HG02623 (cell line): ENCODE results near the gene CDH3.

Experiments used
- ATAC-seq: cut with Tn5 transposase; IDR thresholded peaks from one replicate; pipeline ENCODE4 v1.9.1; 2021; ENCODE audit warnings: moderate library complexity; ENCODE audit not compliant: unreplicated experiment

CDH3 gene

DNA sequence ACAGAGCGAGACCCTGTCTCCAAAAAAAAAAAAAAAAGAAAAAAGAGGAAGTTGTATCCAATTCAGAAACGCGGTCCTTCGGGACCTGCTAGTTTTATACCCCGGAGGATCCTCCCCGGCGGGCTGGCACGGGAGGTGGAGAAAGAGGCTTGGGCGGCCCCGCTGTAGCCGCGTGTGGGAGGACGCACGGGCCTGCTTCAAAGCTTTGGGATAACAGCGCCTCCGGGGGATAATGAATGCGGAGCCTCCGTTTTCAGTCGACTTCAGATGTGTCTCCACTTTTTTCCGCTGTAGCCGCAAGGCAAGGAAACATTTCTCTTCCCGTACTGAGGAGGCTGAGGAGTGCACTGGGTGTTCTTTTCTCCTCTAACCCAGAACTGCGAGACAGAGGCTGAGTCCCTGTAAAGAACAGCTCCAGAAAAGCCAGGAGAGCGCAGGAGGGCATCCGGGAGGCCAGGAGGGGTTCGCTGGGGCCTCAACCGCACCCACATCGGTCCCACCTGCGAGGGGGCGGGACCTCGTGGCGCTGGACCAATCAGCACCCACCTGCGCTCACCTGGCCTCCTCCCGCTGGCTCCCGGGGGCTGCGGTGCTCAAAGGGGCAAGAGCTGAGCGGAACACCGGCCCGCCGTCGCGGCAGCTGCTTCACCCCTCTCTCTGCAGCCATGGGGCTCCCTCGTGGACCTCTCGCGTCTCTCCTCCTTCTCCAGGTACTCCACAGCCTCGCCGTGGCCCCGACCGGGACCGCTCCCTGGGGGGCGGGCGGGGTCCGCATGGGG lies at the start of gene CDH3:
Gene CDH3, plus strand, starts transcription at position 596 of the 779 bp plus-strand sequence. Its CDS starts 70 bp downstream, at position 666.
- no peak for ATAC-seq

DNA sequence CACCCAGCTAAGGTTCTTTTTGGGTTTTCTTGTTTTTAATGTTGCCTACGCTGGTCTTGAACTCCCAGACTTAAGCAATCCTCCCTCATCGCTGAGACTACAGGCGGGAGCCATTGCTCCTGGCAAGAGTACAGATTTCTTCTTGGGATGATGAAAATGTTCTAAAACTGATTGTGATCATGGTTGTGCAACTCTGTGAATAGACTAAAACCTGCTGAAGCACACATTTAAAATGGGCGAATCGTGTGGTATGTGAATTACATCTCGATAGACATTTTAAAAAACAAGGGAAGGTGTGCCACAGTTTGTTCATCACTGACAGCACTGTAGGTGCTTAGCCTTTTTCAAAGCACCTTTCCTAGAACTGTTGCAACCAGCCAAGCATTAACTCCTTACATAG lies 48.8 kb upstream of the CDH3 start:
- no peak for ATAC-seq

DNA sequence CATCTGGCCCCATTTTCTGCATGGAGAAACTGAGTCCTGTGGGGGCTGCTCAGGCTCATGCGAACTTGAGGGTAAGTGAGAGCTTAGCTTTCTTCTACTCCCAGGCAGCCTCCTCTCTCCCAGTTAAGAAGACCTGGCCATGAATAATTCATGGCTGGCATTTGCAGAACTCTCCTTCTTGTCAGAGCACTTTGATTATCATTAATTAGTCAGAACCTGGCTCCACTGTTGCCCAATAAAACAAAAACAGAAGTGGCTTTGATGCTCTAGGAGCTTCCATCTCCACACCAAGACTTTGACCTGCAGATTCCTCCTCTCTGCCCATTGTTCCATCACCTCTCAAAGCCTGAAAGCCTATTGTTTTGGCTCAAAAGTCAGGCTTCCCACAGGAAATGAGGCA lies 45.5 kb upstream of the CDH3 start:
- ATAC-seq: no peak

DNA sequence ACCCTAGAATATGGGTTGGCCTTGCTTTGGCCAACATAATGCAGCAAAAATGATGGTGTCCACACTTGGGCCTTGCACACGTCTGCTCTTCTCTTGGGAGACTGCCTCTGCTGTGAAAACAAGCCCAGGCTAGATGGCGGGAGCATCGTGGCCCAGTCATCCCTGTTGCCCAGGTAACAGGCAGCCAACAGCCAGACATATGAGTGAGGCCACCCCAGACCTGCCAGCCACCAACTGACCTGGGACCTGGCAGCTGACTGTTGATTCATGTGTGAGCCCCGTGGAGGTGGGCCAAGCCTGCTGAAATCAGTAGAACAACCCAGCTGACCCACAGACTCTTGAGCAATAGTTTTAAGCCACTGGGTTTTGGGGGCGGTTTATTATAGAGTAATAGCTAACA lies 39.4 kb upstream of the CDH3 start:
- ATAC-seq: no peak

DNA sequence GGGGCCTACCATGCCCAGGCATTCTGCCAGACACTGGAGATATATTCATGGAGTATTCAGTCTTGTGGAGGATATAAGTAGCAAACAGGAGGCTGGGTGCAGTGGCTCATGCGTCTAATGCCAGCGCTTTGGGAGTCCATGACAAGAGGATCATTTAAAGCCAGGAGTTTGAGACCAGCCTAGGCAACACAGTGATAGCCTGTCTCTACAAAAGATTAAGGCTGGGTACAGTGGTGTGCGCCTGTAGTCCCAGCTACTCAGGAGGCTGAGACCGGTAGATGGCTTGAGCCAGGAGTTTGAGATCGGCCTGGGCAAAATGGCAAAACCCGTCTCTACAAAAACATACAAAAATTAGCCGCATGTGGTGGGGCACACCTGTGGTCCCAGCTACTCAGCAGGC lies 37.7 kb upstream of the CDH3 start:
- ATAC-seq: no peak

DNA sequence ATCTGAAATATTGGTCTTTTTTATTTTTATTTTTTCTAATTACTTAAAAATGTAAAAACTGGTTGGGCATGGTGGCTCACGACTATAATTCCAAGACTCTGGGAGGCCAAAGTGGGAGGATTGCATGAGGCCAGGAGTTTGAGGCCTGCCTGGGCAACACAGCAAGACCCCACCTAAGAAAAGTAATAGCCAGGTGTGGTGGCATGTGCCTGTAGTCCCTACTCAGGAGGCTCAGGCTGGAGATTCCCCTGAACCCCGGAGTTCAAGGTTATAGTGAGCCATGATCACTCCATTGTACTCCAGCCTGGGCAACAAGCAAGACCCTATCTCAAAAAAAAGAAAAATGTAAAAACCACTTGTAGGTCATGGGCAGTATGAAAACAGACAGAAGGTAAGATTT lies 36.8 kb upstream of the CDH3 start:
- ATAC-seq: no peak

DNA sequence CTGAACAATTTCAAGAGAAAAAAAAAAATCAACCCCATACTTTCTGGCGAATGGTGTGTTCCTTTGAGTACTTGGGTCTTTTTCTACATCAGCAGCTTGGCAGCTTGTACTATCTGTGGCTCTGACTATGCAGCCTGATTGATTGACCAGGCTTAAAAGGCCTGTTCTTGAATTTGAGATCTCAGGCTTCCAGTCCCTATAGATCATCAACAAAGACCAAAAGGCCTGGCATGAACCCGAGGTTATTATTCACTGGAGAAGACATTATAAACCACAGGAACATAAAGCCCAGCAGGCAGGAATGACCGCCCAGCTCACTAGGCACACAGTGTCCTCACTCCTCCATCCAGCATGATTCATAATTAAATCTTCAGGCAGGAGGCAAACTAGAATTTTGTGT lies 32.1 kb upstream of the CDH3 start:
- no peak for ATAC-seq

DNA sequence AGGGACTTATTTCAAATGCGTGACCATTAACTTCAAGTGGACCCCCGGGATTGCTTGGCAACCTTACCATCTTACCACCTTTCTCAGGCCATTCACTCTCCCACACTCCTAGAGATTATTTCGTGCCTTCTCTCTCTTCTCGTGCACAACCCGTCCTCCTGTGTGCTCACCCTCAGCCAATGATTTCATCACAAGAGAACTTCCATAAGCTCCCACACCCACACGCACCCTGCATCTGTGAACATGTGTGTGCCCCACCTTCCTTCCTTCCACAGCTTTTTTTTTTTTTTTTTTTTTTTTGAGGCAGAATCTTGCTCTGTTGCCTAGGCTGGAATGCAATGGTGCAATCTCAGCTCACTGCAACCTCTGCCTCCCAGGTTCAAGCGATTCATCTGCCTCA lies 27.4 kb upstream of the CDH3 start:
- ATAC-seq: no peak

DNA sequence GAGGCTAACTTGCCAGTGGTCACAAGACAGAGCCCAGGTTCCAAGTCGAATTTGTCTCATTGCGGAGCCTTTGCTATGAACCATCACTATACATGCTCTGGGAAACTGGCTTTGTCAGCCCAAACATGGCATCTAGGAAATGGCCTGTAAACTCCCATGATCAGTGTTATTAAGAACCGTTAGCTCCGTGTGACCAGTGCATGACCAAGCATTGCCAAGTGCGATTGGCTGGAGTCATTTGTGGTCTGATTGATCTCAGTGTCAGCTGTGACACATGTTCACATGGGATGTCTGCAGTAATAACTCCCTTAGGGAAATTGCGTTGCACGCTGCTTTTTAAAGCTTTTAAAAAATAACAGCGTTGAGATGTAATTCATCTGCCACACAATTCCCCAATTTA lies 18.6 kb upstream of the CDH3 start:
- no peak for ATAC-seq

DNA sequence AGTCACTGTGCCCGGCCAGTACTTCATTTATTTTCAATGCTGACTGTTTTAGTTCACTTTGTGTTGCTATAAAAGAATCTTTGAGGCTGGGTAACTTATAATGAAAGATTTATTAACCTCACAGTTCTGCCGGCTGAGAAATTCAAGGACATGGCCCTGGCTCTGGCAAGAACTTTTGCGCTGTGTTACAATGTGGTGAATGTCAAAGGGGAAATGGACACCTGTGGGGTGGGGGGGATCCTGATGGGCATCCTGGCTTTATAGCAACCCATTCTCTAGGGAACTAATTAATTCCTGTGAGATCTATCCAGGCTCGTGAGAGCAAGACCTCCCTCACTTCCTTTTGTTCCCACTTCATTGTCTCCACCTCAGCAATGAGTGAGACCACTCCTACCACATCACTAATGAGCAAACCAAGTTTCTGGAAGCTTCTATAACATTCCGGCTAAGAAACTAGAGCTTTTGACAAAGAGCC lies 17.1 kb upstream of the CDH3 start:
- ATAC-seq: no peak

DNA sequence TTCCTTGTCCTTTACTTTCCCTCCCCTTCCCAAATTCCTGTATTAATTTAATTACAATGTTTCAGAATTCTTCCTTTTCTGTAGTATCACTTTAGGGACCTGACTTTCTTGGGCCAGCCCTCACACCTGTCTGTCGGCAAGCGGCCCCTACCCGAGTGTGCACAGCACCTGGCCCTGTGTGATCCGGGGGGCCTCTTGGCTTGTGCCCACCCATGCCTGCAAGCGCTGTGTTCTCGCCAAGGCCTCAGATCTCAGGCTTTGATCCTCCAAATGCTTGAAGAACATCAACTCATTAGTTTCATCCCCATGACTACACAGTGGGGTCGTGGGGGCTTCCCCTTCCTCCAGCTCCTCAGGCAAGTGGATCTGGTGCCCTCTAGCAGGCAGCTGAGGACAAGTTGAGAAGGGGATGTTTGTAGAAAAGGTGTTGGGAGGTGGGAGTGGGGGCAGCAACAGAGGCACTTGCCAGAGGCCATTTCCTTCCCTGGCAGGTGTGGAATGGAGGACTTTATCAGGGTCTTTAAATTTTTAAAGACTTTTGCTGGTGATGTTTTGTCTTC lies 15.7 kb upstream of the CDH3 start:
- ATAC-seq: no peak

DNA sequence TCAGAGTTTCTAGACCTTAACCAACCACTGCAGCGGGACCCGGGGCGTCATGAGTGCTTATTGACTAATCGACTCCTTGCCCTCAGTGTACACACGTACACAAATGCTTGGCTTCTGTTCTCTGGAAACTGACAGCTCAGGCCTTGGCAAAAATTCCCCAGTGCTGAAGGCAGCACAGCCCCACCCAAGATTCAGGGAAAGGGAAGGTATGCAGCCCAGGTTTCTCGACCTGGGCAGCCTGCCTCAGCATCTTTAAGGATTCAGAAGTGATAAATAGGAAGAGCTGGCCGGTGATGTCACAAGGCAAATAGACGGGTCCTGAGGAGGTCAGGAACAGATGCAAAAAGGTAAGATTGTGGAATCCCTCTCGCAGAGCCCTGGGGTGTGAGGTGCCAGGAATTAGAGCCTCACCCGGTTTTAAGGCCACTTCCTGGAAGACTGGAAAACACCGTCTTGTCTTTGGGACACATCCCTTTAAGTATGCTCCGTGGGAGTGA lies 9.0 kb upstream of the CDH3 start:
- no peak for ATAC-seq

DNA sequence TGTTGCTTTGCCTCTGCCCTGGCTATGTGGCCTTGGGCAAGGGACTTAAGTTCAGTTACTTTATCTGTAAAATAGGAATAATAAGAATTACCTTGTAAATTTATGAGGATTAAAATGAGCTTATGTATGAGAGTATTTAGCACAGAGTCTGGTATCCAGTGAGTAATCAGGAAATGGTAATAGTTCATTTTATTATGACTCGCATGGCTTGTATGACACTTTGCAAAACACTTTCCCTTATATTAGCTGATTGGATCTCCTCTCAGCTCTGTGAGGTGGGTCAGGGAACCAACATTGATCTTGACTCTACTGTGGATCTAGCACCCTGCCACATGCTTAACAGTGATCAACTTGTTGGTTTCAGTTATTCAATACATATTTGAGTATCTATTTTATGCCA lies 8.3 kb upstream of the CDH3 start:
- ATAC-seq: no peak

DNA sequence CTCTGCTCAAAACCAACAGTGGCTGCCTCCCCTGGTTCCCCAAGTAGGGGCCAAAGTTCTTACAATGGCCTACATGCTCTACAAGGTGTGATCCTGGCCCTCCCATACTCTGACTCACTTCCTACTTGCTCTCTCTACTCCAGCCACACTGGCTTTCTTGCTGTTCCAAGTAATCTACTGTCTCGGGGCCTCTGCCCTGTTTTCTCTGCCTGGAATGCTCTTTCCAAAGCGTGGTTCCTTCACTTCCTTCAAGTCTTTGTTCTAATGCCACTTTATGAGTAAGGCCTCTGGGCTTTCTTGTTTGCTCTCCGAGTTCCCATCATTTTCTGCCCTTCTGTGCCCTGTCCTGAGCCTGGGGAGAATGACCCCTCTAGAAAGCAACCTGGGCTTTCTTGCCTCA lies 4.1 kb upstream of the CDH3 start:
- no peak for ATAC-seq

DNA sequence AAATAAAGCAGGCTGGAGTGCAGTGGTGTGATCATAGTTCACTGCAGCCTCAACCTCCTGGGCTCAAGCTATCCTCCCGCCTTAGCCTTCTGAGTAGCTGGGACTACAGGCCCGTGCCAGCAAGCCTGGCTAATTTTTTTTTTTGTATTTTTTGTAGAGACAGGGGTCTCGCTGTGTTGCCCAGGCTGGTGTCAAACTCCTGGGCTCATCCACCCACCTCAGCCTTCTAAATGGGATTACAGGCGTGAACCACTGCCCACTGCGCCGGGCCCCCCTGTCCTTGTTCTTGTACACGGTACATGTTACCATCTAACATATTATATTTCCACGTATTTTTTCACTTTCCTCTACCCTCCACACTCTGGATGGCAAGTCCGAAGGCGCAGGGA lies 3.1 kb upstream of the CDH3 start:
- no peak for ATAC-seq

DNA sequence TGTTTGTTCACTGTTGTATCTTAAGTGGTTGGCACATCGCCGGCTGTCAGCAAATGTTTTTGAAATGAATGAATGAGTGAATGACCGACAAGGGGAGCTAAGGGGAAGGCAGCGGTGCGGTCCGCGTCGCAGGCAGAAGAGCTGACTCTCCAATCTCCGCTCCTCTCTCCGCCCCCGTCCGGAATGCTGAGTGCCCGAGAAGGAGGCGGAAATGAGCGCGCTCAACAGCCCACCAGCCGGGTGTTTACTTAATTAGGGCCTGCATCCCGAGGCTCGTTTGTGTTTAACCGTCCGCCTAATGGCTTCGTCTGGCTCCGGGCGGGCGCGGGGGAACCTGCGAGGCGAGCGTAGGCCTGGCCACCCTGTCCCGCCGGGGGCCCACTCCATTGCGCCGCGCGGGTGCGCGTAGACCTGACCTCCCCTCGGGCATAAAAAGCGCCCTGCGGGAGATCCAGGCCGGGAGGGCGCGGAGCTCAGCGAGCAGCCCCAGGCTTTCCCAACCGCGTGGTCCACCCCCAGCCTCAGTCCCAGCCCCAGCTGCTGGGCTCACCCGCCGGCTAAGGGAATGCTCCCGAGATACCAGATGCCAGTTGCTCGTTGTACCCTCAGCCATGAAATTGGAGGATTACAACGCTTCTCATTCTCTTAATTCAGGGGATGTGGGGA lies 2.5 kb upstream of the CDH3 start:
- ATAC-seq: no peak

DNA sequence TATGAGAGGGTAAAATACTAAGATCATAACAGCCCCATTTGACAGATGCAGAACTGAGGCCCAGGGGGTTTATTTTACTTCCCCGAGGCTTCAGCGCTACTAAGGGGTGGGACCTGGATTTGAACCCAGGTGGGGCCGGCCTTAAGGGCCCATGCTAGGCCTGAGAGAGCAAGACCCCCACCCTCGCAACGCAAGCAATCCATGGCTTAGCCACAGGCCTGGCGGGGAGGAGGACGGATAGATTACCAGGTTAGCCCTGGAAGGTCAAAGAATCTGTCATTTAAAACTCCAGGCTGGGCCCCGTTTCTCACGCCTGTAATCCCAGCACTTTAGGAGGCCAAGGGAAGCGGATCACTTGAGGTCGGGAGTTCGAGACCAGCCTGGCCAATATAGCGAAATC lies 1.9 kb upstream of the CDH3 start:
- no peak for ATAC-seq

DNA sequence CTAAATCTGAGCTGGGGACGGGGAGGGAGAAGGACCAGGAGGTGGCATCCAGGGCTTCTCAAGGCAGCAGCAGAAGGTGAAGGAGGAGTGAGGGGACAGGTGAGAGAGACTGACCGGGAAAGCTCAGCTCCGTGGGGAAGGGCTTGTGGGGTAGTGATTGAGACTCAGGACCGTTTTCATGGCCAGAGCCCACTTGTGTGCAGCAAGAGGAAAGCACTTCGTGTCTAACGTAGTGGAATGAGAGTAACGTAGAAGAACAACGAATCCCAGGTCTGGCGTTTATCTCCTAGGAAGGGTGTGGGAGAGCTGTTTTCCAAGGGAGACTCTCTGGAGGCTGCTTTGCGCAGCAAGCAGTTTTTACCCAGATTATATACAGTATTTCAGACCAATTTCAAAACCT lies 1.3 kb upstream of the CDH3 start:
- no peak for ATAC-seq

DNA sequence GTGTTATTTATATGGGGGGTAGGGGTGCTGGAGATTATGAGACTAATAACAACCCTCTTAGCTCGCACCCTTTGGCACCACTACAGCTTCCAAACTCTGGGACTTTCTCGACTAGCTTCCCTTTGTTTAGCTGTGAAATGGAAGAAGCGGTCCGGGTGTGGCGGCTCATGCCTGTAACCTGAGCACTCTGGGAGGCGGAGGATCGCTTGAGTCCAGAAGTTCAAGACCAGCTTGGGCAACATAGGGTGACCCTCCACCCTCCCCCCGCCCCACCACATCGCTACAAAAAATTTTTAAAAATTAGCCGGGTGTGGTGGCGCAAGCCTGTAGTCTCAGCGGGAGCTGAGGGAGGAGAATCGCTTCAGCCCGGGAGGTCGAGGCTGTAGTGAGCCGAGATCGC lies 814 bp upstream of the CDH3 start:
- ATAC-seq: no peak

DNA sequence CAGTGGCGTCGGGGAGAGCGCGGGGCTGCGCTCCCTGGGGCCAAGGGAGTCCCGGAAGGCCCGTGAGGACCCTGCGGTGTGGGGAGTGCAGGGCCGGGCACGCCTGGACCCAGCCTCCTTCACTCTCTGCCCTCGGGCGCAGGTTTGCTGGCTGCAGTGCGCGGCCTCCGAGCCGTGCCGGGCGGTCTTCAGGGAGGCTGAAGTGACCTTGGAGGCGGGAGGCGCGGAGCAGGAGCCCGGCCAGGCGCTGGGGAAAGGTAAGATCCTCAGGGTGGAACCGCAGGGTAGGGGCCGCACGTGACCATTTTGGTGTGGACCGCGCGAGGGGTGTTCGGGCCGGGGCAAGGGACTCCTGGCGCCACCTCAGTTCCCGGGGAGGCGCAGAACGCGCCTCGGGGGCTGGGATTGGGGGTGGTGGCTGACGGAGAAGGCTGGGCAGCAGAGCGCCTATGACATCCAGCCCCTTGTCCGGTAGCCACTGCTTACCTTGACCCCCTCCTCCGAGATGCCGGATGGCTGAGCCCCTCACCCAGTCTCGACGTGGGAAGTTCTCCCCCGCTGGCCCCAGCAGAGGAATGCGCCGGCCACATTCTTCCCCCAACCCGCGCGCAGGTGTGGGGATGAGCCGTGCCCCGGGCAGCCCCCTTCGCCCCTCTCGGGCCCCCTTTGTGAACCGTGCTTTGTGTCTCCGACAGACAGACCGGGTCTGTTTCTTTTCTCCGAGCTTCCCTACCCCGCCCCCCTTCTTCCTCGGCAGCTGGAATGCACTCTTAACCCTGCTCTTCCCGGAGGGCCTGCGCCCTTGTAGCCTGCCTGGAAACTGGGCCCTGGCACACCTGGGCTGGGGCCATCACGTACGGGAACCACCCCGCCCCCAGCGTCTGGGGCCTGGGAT lies 631 bp downstream of the CDH3 start:
- ATAC-seq: no peak
